CD8-positive, alpha-beta memory T cell (primary cell): ENCODE measurements around the gene SH3TC1. TPM values are rescaled to one million over a fixed set of nuclear protein-coding genes. Genes with fewer than 3 reads are reported as not detected.

Experiments used
- CTCF ChIA-PET: fragments of 350-600 bp; sonication (Branson Sonifier 250); formaldehyde crosslinking; loops from one replicate; lab custom pipeline; 2021; ENCODE audit warnings: antibody characterized with exemption; lab: Charles Lee
- POLR2A ChIA-PET: fragments of 350-600 bp; sonication (Branson Sonifier 250); formaldehyde crosslinking; loops from one replicate; lab custom pipeline; 2021; ENCODE audit warnings: antibody characterized with exemption; lab: Charles Lee
- DNase-seq, 5 donors: peaks; one replicate each; pipeline versions ENCODE4 v3.0.0 to v3.0.0-alpha.2; 2020 to 2022; ENCODE audit warnings: mixed read lengths in 1 of 5
- H3K27ac ChIP-seq: one replicate; pipeline ENCODE4 v1.7.0; 2013; ENCODE audit warnings: low read depth, mild to moderate bottlenecking, low read length, moderate library complexity
- H3K27me3 ChIP-seq: 2 replicates; pipeline ENCODE4 v1.7.0; 2013; ENCODE audit warnings: low read length, mild to moderate bottlenecking; ENCODE audit not compliant: insufficient read depth, poor library complexity, severe bottlenecking
- H3K36me3 ChIP-seq: 2 replicates; pipeline ENCODE4 v1.7.0; 2013; ENCODE audit warnings: mild to moderate bottlenecking, low read length, moderate library complexity; ENCODE audit not compliant: insufficient read depth
- H3K4me1 ChIP-seq: 2 replicates; pipeline ENCODE4 v1.7.0; 2013; ENCODE audit warnings: mild to moderate bottlenecking, low read length, moderate library complexity; ENCODE audit not compliant: insufficient read depth
- H3K4me3 ChIP-seq: 2 replicates; pipeline ENCODE4 v1.7.0; 2013; ENCODE audit warnings: mild to moderate bottlenecking, low read length
- H3K9me3 ChIP-seq: 2 replicates; pipeline ENCODE4 v1.7.0; 2013; ENCODE audit warnings: mild to moderate bottlenecking, low read length
- H3K27ac Mint-ChIP-seq, 8 donors: one replicate each; pipeline ENCODE4 v1.8.0; 2020 to 2021; ENCODE audit warnings: mixed read lengths in 8 of 8, mild to moderate bottlenecking in 6 of 8, inconsistent platforms in 3 of 8, moderate library complexity in 3 of 8
- H3K27me3 Mint-ChIP-seq, 2 donors: one replicate each; pipeline ENCODE4 v1.8.0; 2020 to 2021; ENCODE audit warnings: mixed read lengths in 2 of 2, mild to moderate bottlenecking in 1 of 2, moderate library complexity in 1 of 2
- H3K36me3 Mint-ChIP-seq, 3 donors: one replicate each; pipeline ENCODE4 v1.8.0; 2020 to 2021; ENCODE audit warnings: mixed read lengths in 3 of 3, inconsistent platforms in 1 of 3, mild to moderate bottlenecking in 1 of 3
- H3K4me1 Mint-ChIP-seq, 3 donors: one replicate each; pipeline ENCODE4 v1.8.0; 2020 to 2021; ENCODE audit warnings: mixed read lengths in 3 of 3, inconsistent platforms in 1 of 3, mild to moderate bottlenecking in 1 of 3
- H3K4me3 Mint-ChIP-seq, 7 donors: one replicate each; pipeline ENCODE4 v1.8.0; 2020 to 2021; ENCODE audit warnings: mixed read lengths in 7 of 7, mild to moderate bottlenecking in 6 of 7, moderate library complexity in 4 of 7, inconsistent platforms in 2 of 7
- H3K9me3 Mint-ChIP-seq, 5 donors: one replicate each; pipeline ENCODE4 v1.8.0; 2020 to 2022; ENCODE audit warnings: mixed read lengths in 5 of 5, mild to moderate bottlenecking in 3 of 5, moderate library complexity in 2 of 5, inconsistent platforms in 1 of 5
- polyA plus RNA-seq: library from polyadenylated mRNA; unstranded; fragments of 300-500 nt; fragmentation: Illumina TruSeq; gene quantifications from one replicate; pipeline ENCODE4 v1.2.3, GENCODE V29; 2021
- total RNA-seq, 2 experiments: library from RNA; stranded (reverse); gene quantifications; one replicate each; pipeline ENCODE4 v1.2.3, GENCODE V29; 2021

Gene SH3TC1
- total and polyA plus RNA-seq, 3 experiments from 2014 or later: 7.5 to 12.2 (median 8.9) TPM

- POLR2A ChIA-PET: no interaction called here
- no peaks in the 10 kb centered on the region for H3K27me3 ChIP-seq
- H3K27ac ChIP-seq: no peak overlapping the region
- peaks cover 0 to 25% (median 7%) of the 10 kb centered on the region in 3 donors for H3K36me3 Mint-ChIP-seq
- H3K36me3 ChIP-seq: peaks cover 15% of the 10 kb centered on the region
- peaks cover 8 to 12% (median 8%) of the 10 kb centered on the region in 3 donors for H3K4me1 Mint-ChIP-seq
- no peak overlapping the region for H3K4me3 Mint-ChIP-seq
- H3K9me3 Mint-ChIP-seq: no peaks in the 10 kb centered on the region
- no peaks in the 10 kb centered on the region for H3K27me3 Mint-ChIP-seq
- DNase-seq: no peak
- CTCF ChIA-PET: interaction anchor here (1.3 kb wide), 2 partner anchors 13 to 166 kb away, joined by 3 to 4 read pairs; no protein-coding TSS in a partner anchor
- peaks cover 9% of the 10 kb centered on the region for H3K4me1 ChIP-seq
- peak overlapping the region in 1 of 8 donors; percentile 38 for H3K27ac Mint-ChIP-seq
- no peak overlapping the region for H3K4me3 ChIP-seq
- no peaks in the 10 kb centered on the region for H3K9me3 ChIP-seq
Measured at GRCh38 chr4:8237256-8237989, 38.3 kb downstream of the SH3TC1 start.

GRCh38 chr4:8238036-8238511, 39.0 kb downstream of the SH3TC1 start:
- H3K4me1 Mint-ChIP-seq: peaks cover 8 to 12% (median 8%) of the 10 kb centered on the region in 3 donors
- no peak overlapping the region for H3K27ac ChIP-seq
- H3K4me3 ChIP-seq: no peak overlapping the region
- no peaks in the 10 kb centered on the region for H3K27me3 ChIP-seq
- H3K27ac Mint-ChIP-seq: no peak overlapping the region
- CTCF ChIA-PET: interaction anchor here (1.3 kb wide), 1 partner anchor 13 kb away, joined by 4 read pairs; no protein-coding TSS in a partner anchor
- no peak for DNase-seq
- no peak overlapping the region for H3K4me3 Mint-ChIP-seq
- POLR2A ChIA-PET: no interaction called here
- H3K9me3 ChIP-seq: no peaks in the 10 kb centered on the region
- peaks cover 11% of the 10 kb centered on the region for H3K4me1 ChIP-seq
- H3K36me3 ChIP-seq: peaks cover 12% of the 10 kb centered on the region
- no peaks in the 10 kb centered on the region for H3K27me3 Mint-ChIP-seq
- H3K36me3 Mint-ChIP-seq: peaks cover 0 to 23% (median 7%) of the 10 kb centered on the region in 3 donors
- no peaks in the 10 kb centered on the region for H3K9me3 Mint-ChIP-seq

- Mint-ChIP-seq H3K4me3 (no peak overlapping the region), H3K27ac (no peak overlapping the region), H3K9me3 (no peaks in the 10 kb centered on the region), H3K27me3 (no peaks in the 10 kb centered on the region), H3K4me1 (peaks cover 8 to 12% (median 8%) of the 10 kb centered on the region in 3 donors), H3K36me3 (peaks cover 0 to 23% (median 7%) of the 10 kb centered on the region in 3 donors)
- H3K27me3 ChIP-seq: no peaks in the 10 kb centered on the region
- DNase-seq: no peak
- no peaks in the 10 kb centered on the region for H3K9me3 ChIP-seq
- POLR2A ChIA-PET: no interaction called here
- CTCF ChIA-PET: interaction anchor here (1.3 kb wide), 1 partner anchor 14 kb away, joined by 4 read pairs; no protein-coding TSS in a partner anchor
- peaks cover 10% of the 10 kb centered on the region for H3K36me3 ChIP-seq
- peaks cover 11% of the 10 kb centered on the region for H3K4me1 ChIP-seq
- no peak overlapping the region for H3K27ac ChIP-seq
- H3K4me3 ChIP-seq: no peak overlapping the region
Measured at GRCh38 chr4:8238515-8239053, 39.5 kb downstream of the SH3TC1 start.

GRCh38 chr4:8239226-8239625, 40.1 kb downstream of the SH3TC1 start:
- no peaks in the 10 kb centered on the region for H3K27me3 Mint-ChIP-seq
- H3K4me3 Mint-ChIP-seq: no peak overlapping the region
- Histone ChIP-seq H3K4me1 (peaks cover 11% of the 10 kb centered on the region), H3K27me3 (no peaks in the 10 kb centered on the region), H3K36me3 (peaks cover 3% of the 10 kb centered on the region), H3K27ac (no peak overlapping the region), H3K9me3 (no peaks in the 10 kb centered on the region), H3K4me3 (no peak overlapping the region)
- ChIA-PET POLR2A (no interaction called here), CTCF (no interaction called here)
- no peak for DNase-seq
- peaks cover 0 to 23% (median 7%) of the 10 kb centered on the region in 3 donors for H3K36me3 Mint-ChIP-seq
- H3K4me1 Mint-ChIP-seq: peaks cover 8 to 12% (median 8%) of the 10 kb centered on the region in 3 donors
- H3K9me3 Mint-ChIP-seq: no peaks in the 10 kb centered on the region
- H3K27ac Mint-ChIP-seq: peak overlapping the region in 1 of 8 donors; percentile 66

GRCh38 chr4:8239661-8240060, 40.6 kb downstream of the SH3TC1 start:
- Mint-ChIP-seq H3K4me1 (peaks cover 7 to 12% (median 8%) of the 10 kb centered on the region in 3 donors), H3K27ac (peak overlapping the region in 1 of 8 donors; percentile 50), H3K4me3 (no peak overlapping the region), H3K36me3 (peaks cover 0 to 23% (median 6%) of the 10 kb centered on the region in 3 donors), H3K27me3 (no peaks in the 10 kb centered on the region), H3K9me3 (no peaks in the 10 kb centered on the region)
- Histone ChIP-seq H3K27ac (no peak overlapping the region), H3K36me3 (no peaks in the 10 kb centered on the region), H3K4me1 (peaks cover 11% of the 10 kb centered on the region), H3K9me3 (no peaks in the 10 kb centered on the region), H3K4me3 (no peak overlapping the region), H3K27me3 (no peaks in the 10 kb centered on the region)
- POLR2A ChIA-PET: no interaction called here
- no peak for DNase-seq
- CTCF ChIA-PET: no interaction called here

- peaks cover 6 to 12% (median 8%) of the 10 kb centered on the region in 3 donors for H3K4me1 Mint-ChIP-seq
- peaks cover 11% of the 10 kb centered on the region for H3K4me1 ChIP-seq
- H3K27ac Mint-ChIP-seq: peak overlapping the region in 1 of 8 donors; percentile 29
- CTCF ChIA-PET: interaction anchor here (0.7 to 0.9 kb wide), 2 partner anchors 11 to 19 kb away, joined by 3 read pairs; no protein-coding TSS in a partner anchor
- H3K4me3 ChIP-seq: no peak overlapping the region
- H3K27ac ChIP-seq: no peak overlapping the region
- DNase-seq: no peak
- H3K9me3 Mint-ChIP-seq: no peaks in the 10 kb centered on the region
- POLR2A ChIA-PET: no interaction called here
- H3K27me3 ChIP-seq: no peaks in the 10 kb centered on the region
- no peaks in the 10 kb centered on the region for H3K36me3 ChIP-seq
- H3K27me3 Mint-ChIP-seq: no peaks in the 10 kb centered on the region
- H3K36me3 Mint-ChIP-seq: peaks cover 0 to 19% (median 5%) of the 10 kb centered on the region in 3 donors
- H3K4me3 Mint-ChIP-seq: no peak overlapping the region
- no peaks in the 10 kb centered on the region for H3K9me3 ChIP-seq
Measured at GRCh38 chr4:8240211-8241041, 41.3 kb downstream of the SH3TC1 start.

GRCh38 chr4:8241211-8241779, 42.2 kb downstream of the SH3TC1 start:
- Mint-ChIP-seq H3K36me3 (peaks cover 0 to 18% (median 5%) of the 10 kb centered on the region in 3 donors), H3K4me3 (peak overlapping the region in 3 of 7 donors; percentile 17 to 79 (median 29)), H3K9me3 (no peaks in the 10 kb centered on the region), H3K27ac (peak overlapping the region in 3 of 8 donors; percentile 50 to 61 (median 54)), H3K4me1 (peaks cover 6 to 12% (median 8%) of the 10 kb centered on the region in 3 donors), H3K27me3 (peaks cover 0 to 3% of the 10 kb centered on the region in 2 donors)
- DNase-seq: no peak
- Histone ChIP-seq H3K27ac (no peak overlapping the region), H3K9me3 (no peaks in the 10 kb centered on the region), H3K4me3 (no peak overlapping the region), H3K4me1 (peaks cover 11% of the 10 kb centered on the region), H3K36me3 (no peaks in the 10 kb centered on the region), H3K27me3 (no peaks in the 10 kb centered on the region)
- ChIA-PET POLR2A (no interaction called here), CTCF (interaction anchor here (0.7 to 2.4 kb wide), 10 partner anchors 9 to 167 kb away, joined by 3 to 10 read pairs (median 6); no protein-coding TSS in a partner anchor)
